ENCODE data around the gene WNT8B.

Gene WNT8B, protein sequence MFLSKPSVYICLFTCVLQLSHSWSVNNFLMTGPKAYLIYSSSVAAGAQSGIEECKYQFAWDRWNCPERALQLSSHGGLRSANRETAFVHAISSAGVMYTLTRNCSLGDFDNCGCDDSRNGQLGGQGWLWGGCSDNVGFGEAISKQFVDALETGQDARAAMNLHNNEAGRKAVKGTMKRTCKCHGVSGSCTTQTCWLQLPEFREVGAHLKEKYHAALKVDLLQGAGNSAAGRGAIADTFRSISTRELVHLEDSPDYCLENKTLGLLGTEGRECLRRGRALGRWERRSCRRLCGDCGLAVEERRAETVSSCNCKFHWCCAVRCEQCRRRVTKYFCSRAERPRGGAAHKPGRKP

DNA sequence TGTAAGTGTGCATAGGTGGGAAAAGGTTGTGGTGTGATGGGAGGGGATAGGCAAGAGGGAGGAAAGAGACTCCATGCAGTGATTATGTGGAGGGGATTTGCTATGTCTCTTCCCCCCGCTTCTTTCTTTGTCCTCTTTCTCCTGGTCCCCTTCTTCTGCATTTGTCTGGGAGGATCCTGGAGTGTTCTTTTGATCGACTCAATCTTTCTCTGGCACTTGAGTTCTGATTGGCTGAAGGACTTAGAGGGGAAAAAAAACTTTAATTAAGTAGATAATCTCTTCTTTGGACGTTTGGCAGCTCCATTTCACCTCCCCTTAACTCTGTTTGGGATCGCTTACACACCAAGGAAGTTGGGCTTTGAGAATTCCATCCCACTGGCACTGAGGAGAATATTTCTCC, at the start of gene WNT8B:
Gene WNT8B, plus strand, starts transcription at position 301 of the 400 bp plus-strand sequence. CDS start 160 bp downstream, outside the sequence.
- DNase-seq, result no peak

DNA sequence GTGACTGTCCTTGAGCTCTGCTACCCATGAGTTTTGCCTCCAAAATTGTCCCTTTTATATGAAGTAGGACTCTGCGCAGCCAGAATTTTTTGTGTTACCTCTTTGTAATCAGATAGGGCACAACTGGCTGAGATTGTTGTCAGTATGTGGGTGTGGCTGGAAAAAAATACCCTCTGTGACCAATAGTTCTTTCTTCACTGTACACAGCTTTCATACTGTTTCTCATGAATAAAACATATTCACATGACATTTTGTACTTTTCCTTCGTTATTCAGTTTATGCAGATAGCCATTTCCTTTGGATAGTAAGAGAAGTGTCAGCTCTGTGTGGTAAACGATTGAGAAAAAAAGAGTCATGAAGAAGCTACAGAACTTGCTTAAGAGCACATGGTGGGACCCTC, 49.6 kb upstream of the WNT8B start:
- no peak for DNase-seq

DNA sequence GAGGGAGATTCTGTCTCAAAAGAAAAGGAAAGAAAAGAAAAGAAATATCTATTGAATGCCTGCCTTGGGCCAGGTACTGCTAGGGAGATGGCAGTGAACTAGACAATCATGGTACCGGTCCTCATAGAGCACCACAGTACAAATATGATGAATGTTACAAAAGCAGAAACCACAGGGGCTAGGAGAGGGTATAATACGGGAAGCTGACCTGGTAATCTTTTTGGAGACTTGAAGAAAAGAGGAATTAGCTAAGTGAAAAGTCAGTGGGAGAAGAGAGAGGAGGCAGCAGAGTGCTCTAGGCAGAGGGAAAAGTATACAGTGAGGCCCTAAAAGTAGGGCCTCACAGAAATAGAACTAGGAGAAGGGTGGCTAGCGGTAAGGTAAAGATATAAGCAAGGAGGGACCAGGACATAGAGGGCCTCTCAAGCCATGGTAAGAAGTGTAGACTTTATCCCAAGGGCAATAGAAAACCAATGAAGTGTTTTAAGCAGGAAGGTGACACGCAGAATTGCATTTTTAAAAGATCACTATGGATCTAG, 42.8 kb upstream of the WNT8B start:
- no peak for DNase-seq

DNA sequence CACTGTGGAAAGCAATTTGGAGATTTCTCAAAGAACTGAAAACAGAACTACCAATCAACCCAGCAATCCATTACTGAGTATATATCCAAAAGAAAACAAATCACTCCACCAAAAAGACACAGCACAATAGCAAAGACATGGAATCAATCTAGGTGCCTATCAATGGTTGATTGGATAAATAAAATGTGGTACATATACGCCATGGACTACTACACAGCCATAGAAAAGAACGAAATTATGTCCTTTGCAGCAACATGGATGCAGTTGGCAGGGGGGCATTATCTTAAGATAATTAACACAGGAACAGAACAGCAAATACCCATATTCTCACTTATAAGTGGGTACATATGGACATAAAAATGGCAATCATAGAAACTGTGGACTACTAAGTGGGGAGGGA, 35.4 kb upstream of the WNT8B start:
- DNase-seq, result no peak

DNA sequence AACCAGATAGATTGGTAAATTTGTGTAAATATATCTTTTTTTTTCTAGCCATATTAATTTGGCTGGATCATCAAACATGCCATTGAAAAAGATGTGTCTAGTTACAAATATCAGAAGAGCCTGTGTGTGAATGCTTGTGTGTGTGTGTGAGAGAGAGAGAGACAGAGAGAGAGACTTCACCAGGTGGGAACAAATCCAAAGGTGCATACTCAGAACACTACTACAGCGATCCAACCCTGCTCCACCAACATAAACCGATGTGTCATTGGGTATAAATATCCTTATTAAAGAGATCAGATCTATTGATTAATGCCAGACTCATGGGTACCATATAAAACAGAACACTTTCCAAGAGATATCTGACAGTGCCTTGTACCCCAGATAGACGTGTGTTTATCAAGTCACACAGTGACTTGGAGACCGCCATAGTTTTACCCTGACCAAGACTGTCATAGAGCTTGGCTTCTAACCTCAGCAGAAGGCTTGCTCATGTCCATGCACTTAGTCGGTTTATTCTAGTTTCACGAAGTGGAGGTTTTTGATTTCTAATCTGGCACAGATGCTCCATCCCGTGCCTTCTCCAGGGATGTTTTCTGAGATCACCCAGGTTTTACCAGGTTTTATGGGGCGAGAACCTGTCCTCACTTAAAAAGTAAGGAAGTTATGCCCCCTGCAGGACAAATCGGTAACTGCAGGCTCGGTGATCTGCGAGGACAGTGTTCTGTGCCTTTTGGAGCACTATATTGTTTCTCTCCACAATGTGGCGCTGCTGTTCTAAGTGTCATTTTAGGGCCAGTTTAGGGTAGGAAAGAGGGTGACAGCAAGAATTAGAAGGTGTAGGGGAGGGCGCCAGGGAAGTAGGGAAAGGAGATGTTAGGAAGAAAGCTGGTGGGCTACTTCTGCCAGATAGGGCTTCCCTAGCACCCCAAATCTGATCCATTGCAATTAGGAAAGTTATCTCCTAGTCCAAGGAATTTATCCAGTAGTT, 29.3 kb upstream of the WNT8B start:
- peak; percentile 97 for DNase-seq

DNA sequence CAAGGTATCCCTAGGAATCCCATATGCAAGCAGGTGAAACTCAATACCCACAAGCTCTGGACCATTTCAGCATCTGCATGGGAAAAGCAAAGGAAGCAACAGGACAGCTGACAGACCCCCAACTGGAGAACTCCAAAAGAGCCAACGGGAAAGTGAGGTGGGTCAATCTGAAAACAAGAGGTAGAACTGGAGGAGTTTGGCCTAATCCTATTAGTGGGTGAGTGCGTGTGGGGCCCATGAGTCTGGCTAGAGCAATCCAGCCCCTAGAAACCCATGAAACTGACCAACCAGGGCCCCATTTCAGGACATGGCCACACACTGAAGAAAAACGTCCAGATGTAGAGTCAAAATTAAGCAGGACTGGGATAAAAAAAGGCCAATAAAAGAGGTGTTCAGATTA, 26.6 kb upstream of the WNT8B start:
- no peak for DNase-seq

DNA sequence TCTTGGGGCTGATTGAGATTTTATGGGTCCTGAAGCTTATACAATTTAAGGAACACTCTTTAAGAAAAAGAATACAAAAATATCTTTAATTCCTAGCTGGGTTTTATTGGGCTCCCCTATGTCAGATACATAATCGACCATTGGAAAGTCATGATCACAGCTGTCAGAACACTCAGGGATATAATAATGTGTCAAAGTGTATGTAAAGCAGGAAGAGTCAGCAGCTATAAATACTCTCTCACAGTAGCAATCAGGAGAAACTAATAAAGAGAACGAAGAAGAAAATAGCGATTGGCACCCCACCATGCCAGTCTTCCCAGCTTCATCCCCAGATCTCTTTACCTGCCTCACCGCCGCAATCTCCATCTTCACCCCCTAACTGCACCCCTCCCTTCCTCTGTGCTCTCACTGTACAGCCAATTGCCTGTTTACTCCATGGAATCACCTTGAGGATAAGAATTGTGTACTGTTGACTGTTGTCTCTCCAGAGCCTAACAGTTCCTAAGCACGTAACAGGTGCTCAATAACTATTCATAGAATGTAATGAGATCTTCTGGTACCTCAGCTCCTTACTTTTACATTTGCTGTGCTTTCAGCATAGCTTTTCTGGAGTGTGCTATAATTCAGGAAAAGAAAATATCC, 24.0 kb upstream of the WNT8B start:
- no peak for DNase-seq

DNA sequence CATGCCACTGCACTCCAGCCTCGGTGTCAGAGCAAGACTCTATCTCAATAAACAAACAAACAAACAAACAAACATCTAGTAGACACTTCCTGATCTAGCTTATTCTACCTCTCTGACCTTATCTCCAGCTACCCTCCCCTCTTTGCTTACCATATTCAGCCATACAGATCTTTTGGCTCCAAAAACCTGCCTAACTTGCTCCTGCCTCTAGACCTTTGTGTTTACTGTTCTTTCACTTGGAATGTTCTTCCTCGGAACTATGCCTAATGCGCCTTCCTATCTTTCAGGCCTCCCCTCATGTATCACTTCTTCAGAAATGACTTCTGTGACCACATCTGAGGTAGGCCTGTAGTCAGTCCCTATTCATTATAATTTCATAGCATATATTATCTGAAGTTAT, 20.3 kb upstream of the WNT8B start:
- no peak for DNase-seq

DNA sequence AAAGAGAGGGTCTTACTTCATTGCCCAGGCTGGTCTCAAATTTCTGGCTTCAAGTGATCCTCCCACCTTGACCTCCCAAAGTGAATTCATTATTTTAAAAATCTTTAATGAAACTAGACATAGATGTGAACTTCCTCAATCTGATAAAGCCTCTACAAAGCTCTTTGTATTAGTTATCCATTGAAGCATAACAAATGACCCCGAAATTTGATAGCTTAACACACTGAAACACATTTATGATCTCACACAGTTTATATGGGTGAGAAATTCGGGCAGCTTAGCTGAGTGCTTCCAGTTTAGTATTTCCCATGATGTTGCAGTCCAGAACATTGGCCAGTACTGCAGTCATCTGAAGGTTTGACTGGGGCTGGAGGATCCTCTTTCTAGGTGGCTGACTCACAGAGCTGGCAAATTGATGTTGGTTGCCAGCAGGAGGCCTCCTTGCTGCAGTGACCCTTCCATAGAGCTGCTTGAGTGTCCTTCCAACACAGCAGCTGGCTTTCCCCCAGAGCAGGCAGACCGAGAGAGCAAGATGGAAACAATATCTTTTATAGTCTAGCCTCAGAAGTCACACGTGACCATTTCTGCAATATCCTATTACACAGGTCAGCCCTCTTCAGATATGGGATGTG, 16.6 kb upstream of the WNT8B start:
- DNase-seq, result no peak

DNA sequence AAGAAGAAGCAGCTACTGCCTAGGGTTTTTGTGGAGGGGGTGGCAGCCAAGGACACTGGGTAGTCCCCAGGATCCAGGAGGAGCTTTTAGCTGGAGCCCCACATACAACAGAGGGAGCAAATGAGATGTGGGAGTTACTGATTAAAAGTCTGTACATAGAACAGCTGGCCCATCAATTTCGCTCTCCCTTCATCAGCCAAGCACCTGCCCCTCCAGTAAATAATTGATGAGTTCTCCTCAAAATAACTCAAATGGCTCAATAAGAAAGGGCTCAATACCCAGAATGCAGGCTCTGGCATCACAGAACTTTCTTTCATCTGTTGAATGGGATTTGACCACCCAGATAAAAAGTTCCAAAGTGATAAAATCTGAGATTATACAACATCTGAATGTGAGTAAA, 15.1 kb upstream of the WNT8B start:
- no peak for DNase-seq

DNA sequence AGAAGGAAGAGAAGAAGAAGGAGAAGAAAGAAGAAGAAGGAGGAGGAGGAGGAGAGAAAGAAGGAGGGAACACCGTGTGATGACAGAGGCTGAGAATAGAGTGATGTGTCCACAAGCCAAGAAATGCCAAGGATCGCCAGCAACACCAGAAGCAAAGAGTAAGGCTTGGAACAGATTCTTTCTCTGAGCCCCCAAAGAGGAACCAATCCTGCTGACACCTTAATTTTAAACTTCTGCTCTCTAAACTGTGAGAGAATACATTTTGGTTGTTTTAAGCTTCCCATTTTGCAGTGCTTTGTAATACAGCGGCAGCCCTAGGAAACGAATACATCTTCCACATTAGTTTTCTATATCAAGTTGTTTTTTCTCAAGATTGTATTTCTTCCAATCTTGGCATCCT, 13.9 kb upstream of the WNT8B start:
- DNase-seq, result no peak

DNA sequence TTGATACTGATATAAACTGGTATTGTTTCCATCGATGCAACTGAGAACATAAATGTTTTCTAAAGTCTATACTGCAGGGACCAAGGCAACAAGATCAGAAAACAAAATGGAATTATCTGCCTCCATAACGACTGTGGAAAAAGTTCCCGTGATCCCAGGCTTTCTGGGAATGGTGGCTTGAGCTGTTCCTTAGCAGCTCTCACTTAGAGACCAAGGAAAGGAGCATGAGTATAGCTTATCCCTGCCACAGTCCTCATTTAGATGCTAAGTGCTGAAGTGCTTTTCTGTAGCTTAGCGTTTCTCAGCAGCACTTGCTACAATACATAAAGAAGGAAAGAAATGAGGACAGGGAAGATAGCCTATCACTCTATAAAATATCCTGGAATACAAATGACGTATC, 5.5 kb downstream of the WNT8B start:
- DNase-seq, result no peak

DNA sequence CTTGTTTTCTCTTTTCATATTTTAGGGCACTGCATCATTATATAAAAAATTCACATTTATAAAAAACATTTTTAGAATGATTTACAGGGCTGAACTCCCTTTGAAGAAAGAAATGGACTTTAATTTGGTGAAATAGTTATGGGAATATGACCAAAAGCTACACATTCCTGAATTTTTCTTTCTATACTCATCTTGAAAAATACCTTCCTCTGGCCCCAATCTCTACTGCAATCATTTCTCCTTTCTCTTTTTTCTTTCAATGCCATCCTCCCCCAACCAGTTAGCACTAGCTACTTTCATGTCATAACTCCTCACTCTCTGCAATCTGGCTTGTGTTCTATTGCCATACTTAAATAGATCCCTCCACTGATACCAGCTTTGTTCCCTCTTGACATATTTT, 6.2 kb downstream of the WNT8B start:
- no peak for DNase-seq

DNA sequence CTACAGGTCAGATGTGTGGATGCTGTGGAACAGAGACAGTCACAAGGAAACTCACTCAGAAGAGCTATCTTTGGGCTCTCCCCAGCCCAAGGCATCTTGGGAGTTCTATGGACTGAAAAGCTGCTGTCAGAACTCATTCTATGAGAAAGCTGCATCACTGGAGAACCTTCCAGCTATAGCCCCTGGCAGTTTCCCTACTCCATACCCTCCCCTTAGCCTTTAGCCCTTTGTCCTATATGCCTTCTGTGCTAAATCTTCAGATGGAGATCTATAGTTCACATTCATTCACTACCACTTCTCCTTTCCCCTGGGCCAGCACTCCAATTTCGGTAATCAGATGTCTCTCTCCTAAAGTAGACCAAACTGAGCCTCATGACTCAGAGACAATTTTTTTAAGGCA, 6.9 kb downstream of the WNT8B start:
- DNase-seq, result no peak

DNA sequence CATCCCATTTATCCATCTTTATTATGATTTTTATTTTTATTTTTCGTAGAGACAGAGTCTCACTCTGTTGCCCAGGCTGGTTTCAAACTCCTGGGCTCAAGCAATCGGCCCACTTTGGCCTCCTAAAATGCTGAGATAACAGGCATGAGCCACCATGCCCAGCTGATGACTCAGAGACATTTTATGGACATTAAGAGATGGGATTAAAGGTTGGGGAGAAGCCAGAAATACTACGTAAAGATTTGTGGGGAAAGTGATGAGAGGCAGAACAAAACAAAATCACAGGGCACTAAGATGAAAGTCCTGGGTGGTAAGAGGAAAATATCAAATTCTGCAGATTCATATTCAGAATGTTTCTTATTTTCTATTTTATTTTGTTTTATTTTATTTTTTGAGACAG, 7.6 kb downstream of the WNT8B start:
- DNase-seq, result no peak

DNA sequence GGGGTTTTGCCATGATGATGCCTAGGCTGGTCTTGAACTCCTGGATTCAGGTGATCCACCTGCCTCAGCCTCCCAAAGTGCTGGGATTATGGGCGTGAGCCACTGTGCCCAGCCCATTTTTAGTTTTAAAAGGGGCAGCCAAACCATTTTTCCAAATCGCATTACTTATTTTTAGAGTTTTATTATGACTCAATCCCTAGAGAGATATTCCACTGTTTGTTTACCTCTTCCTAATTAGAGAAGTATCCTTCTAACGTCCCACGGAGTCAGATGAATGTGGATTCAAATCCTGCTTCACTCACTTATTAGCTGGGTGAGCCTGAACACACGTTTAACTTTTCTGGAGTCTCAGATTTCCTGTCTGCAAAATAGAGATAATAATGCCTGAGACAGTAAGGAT, 15.2 kb downstream of the WNT8B start:
- no peak for DNase-seq

DNA sequence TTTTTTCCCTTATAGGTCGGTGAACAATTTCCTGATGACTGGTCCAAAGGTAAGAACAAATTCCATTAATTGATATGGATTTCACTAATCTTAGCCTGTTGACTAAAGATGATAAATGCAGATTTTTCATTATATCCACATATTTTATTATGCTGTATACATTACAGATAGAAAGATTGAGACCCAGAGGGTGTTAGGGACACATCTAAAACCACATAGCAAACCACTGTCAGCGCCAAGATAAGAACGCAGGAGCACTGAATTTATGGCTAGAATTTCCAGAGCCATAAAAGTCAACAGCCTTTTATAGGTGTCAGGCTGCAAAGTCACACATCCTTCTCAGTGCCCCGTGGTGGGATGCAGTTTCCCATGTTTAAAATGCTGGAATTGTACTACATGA, 16.2 kb downstream of the WNT8B start:
- DNase-seq, result no peak

DNA sequence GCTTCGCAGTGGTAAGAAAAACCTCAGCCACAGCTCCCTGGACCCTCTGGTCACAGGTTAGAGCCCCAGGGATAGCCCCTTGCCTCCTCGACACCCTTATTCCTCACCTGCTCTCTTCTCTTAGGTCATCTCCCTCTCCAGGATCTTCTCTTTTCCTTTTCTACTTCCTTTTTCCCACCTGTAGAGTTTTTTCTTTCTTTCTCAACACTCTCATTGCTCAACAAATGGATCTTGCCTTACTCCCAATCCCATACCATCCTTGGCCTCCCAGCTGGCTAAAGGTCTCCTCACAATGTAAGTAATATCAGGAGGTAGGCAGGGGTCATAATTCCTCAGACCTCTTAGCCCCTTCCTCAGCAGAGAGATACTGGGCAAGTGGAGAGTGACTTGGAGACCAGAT, 17.2 kb downstream of the WNT8B start:
- no peak for DNase-seq

DNA sequence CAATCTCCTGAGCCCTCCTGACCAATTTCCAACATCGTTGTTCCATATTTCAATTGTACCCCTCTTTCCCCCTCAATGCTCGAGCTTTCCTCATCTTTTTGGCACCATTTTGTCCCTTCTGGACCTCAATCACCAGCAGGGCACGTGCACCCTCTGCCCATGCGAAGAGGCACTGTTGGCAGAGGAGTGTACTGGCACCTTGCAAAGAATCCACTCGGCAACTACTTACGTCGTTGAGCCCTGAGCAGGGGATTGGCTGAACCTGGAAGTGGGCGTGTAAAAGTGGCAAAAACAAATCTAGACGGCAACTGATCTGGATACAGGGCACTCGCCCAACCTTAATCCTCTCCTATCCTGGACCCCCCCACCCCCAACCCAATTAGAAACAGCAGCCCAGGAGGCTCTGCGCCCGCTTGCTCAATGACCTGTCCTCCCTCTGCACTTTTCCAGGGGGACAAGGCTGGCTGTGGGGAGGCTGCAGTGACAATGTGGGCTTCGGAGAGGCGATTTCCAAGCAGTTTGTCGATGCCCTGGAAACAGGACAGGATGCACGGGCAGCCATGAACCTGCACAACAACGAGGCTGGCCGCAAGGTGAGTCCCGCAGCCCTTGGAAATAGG, 18.8 kb downstream of the WNT8B start:
- peak; percentile 80 for DNase-seq

DNA sequence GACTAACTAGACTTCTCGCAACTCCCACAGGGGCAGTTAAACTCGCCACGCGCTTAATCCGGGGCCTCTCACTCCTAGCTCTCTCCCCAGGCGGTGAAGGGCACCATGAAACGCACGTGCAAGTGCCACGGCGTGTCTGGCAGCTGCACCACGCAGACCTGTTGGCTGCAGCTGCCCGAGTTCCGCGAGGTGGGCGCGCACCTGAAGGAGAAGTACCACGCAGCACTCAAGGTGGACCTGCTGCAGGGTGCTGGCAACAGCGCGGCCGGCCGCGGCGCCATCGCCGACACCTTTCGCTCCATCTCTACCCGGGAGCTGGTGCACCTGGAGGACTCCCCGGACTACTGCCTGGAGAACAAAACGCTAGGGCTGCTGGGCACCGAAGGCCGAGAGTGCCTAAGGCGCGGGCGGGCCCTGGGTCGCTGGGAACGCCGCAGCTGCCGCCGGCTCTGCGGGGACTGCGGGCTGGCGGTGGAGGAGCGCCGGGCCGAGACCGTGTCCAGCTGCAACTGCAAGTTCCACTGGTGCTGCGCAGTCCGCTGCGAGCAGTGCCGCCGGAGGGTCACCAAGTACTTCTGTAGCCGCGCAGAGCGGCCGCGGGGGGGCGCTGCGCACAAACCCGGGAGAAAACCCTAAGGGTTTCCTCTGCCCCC, 19.5 kb downstream of the WNT8B start:
- DNase-seq, result peak; percentile 60

DNA sequence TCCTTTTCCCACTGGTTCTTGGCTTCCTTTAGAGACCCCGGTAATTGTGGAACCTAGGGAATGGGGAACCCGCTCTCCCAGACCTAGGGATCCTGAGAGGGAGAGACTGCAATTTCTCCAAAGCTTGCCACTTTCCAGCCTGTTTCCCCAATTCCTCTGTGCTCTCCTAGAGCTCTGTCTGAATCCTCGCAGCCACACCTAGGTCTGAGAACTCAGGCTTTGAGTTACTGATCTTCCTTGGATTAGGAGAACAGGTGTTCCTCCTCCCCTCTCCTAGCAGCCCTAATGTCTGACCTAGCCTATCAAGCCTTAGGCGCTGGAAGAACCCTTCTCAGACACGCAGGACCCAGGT, 20.0 kb downstream of the WNT8B start:
- no peak for DNase-seq
